Measurements from ENCODE around the gene MRGPRG.

Gene MRGPRG

GRCh38 chr11:3184732-3185347 lies 33.8 kb downstream of the MRGPRG start:
- H3K4me1 ChIP-seq (ENCODE audit: control insufficient read depth, insufficient read depth, low read length, poor library complexity, severe bottlenecking): no peaks in the 10 kb centered on the region
- H3K27me3 ChIP-seq (replicated peaks; ENCODE audit: control insufficient read depth, insufficient read depth, low read length, poor library complexity, severe bottlenecking): no peaks in the 10 kb centered on the region
- no peaks in the 10 kb centered on the region for H3K36me3 ChIP-seq (ENCODE audit: control insufficient read depth, insufficient read depth, low read length)
- H3K9me3 ChIP-seq (ENCODE audit: control insufficient read depth, low read length): no peaks in the 10 kb centered on the region
- no peak overlapping the region for H3K4me3 ChIP-seq (ENCODE audit: insufficient read depth, low read depth, low read length, poor library complexity, severe bottlenecking)
- no peak for DNase-seq
- no peak overlapping the region for H3K27ac ChIP-seq (ENCODE audit: insufficient read depth, low read length, poor library complexity, severe bottlenecking)

- Histone ChIP-seq H3K27me3 (replicated peaks; ENCODE audit: control insufficient read depth, insufficient read depth, low read length, poor library complexity, severe bottlenecking) (no peaks in the 10 kb centered on the region), H3K4me1 (ENCODE audit: control insufficient read depth, insufficient read depth, low read length, poor library complexity, severe bottlenecking) (no peaks in the 10 kb centered on the region), H3K36me3 (ENCODE audit: control insufficient read depth, insufficient read depth, low read length) (no peaks in the 10 kb centered on the region), H3K9me3 (ENCODE audit: control insufficient read depth, low read length) (no peaks in the 10 kb centered on the region), H3K4me3 (ENCODE audit: insufficient read depth, low read depth, low read length, poor library complexity, severe bottlenecking) (no peak overlapping the region), H3K27ac (ENCODE audit: insufficient read depth, low read length, poor library complexity, severe bottlenecking) (no peak overlapping the region)
- no peak for DNase-seq
Measured at GRCh38 chr11:3183523-3183922, 35.1 kb downstream of the MRGPRG start.

GRCh38 chr11:3182462-3182852 lies 36.2 kb downstream of the MRGPRG start:
- Histone ChIP-seq H3K4me1 (ENCODE audit: control insufficient read depth, insufficient read depth, low read length, poor library complexity, severe bottlenecking) (no peaks in the 10 kb centered on the region), H3K9me3 (ENCODE audit: control insufficient read depth, low read length) (no peaks in the 10 kb centered on the region), H3K36me3 (ENCODE audit: control insufficient read depth, insufficient read depth, low read length) (no peaks in the 10 kb centered on the region), H3K4me3 (ENCODE audit: insufficient read depth, low read depth, low read length, poor library complexity, severe bottlenecking) (no peak overlapping the region), H3K27me3 (replicated peaks; ENCODE audit: control insufficient read depth, insufficient read depth, low read length, poor library complexity, severe bottlenecking) (no peaks in the 10 kb centered on the region), H3K27ac (ENCODE audit: insufficient read depth, low read length, poor library complexity, severe bottlenecking) (no peak overlapping the region)
- no peak for DNase-seq

GRCh38 chr11:3181725-3182461 lies 36.7 kb downstream of the MRGPRG start:
- H3K27ac ChIP-seq (ENCODE audit: insufficient read depth, low read length, poor library complexity, severe bottlenecking): no peak overlapping the region
- no peaks in the 10 kb centered on the region for H3K4me1 ChIP-seq (ENCODE audit: control insufficient read depth, insufficient read depth, low read length, poor library complexity, severe bottlenecking)
- no peaks in the 10 kb centered on the region for H3K36me3 ChIP-seq (ENCODE audit: control insufficient read depth, insufficient read depth, low read length)
- H3K9me3 ChIP-seq (ENCODE audit: control insufficient read depth, low read length): no peaks in the 10 kb centered on the region
- no peak for DNase-seq
- H3K27me3 ChIP-seq (replicated peaks; ENCODE audit: control insufficient read depth, insufficient read depth, low read length, poor library complexity, severe bottlenecking): no peaks in the 10 kb centered on the region
- H3K4me3 ChIP-seq (ENCODE audit: insufficient read depth, low read depth, low read length, poor library complexity, severe bottlenecking): no peak overlapping the region

GRCh38 chr11:3180869-3181268 lies 37.7 kb downstream of the MRGPRG start:
- Histone ChIP-seq H3K36me3 (ENCODE audit: control insufficient read depth, insufficient read depth, low read length) (no peaks in the 10 kb centered on the region), H3K27me3 (replicated peaks; ENCODE audit: control insufficient read depth, insufficient read depth, low read length, poor library complexity, severe bottlenecking) (no peaks in the 10 kb centered on the region), H3K4me1 (ENCODE audit: control insufficient read depth, insufficient read depth, low read length, poor library complexity, severe bottlenecking) (no peaks in the 10 kb centered on the region), H3K27ac (ENCODE audit: insufficient read depth, low read length, poor library complexity, severe bottlenecking) (no peak overlapping the region), H3K9me3 (ENCODE audit: control insufficient read depth, low read length) (peaks cover 4% of the 10 kb centered on the region), H3K4me3 (ENCODE audit: insufficient read depth, low read depth, low read length, poor library complexity, severe bottlenecking) (no peak overlapping the region)
- no peak for DNase-seq

- DNase-seq: no peak
- H3K4me1 ChIP-seq (ENCODE audit: control insufficient read depth, insufficient read depth, low read length, poor library complexity, severe bottlenecking): no peaks in the 10 kb centered on the region
Measured at GRCh38 chr11:3178349-3178748, 40.3 kb downstream of the MRGPRG start.

GRCh38 chr11:3177931-3178330 lies 40.7 kb downstream of the MRGPRG start:
- no peaks in the 10 kb centered on the region for H3K36me3 ChIP-seq (ENCODE audit: control insufficient read depth, insufficient read depth, low read length)
- H3K9me3 ChIP-seq (ENCODE audit: control insufficient read depth, low read length): peaks cover 4% of the 10 kb centered on the region
- no peak for DNase-seq
- H3K27me3 ChIP-seq (replicated peaks; ENCODE audit: control insufficient read depth, insufficient read depth, low read length, poor library complexity, severe bottlenecking): no peaks in the 10 kb centered on the region
- no peaks in the 10 kb centered on the region for H3K4me1 ChIP-seq (ENCODE audit: control insufficient read depth, insufficient read depth, low read length, poor library complexity, severe bottlenecking)
- no peak overlapping the region for H3K27ac ChIP-seq (ENCODE audit: insufficient read depth, low read length, poor library complexity, severe bottlenecking)
- no peak overlapping the region for H3K4me3 ChIP-seq (ENCODE audit: insufficient read depth, low read depth, low read length, poor library complexity, severe bottlenecking)

More at GRCh38 chr11:3178349-3178748, 40.3 kb downstream of the MRGPRG start:
- Histone ChIP-seq H3K9me3 (ENCODE audit: control insufficient read depth, low read length) (peaks cover 4% of the 10 kb centered on the region), H3K27ac (ENCODE audit: insufficient read depth, low read length, poor library complexity, severe bottlenecking) (no peak overlapping the region), H3K36me3 (ENCODE audit: control insufficient read depth, insufficient read depth, low read length) (no peaks in the 10 kb centered on the region), H3K4me3 (ENCODE audit: insufficient read depth, low read depth, low read length, poor library complexity, severe bottlenecking) (no peak overlapping the region), H3K27me3 (replicated peaks; ENCODE audit: control insufficient read depth, insufficient read depth, low read length, poor library complexity, severe bottlenecking) (no peaks in the 10 kb centered on the region)

GRCh38 chr11:3176487-3176886 lies 42.1 kb downstream of the MRGPRG start:
- Histone ChIP-seq H3K36me3 (ENCODE audit: control insufficient read depth, insufficient read depth, low read length) (no peaks in the 10 kb centered on the region), H3K4me3 (ENCODE audit: insufficient read depth, low read depth, low read length, poor library complexity, severe bottlenecking) (no peak overlapping the region), H3K27ac (ENCODE audit: insufficient read depth, low read length, poor library complexity, severe bottlenecking) (no peak overlapping the region), H3K27me3 (replicated peaks; ENCODE audit: control insufficient read depth, insufficient read depth, low read length, poor library complexity, severe bottlenecking) (no peaks in the 10 kb centered on the region), H3K9me3 (ENCODE audit: control insufficient read depth, low read length) (peaks cover 4% of the 10 kb centered on the region), H3K4me1 (ENCODE audit: control insufficient read depth, insufficient read depth, low read length, poor library complexity, severe bottlenecking) (no peaks in the 10 kb centered on the region)
- DNase-seq: no peak

GRCh38 chr11:3175194-3175593 lies 43.4 kb downstream of the MRGPRG start:
- no peaks in the 10 kb centered on the region for H3K4me1 ChIP-seq (ENCODE audit: control insufficient read depth, insufficient read depth, low read length, poor library complexity, severe bottlenecking)
- peaks cover 4% of the 10 kb centered on the region for H3K9me3 ChIP-seq (ENCODE audit: control insufficient read depth, low read length)
- DNase-seq: no peak
- H3K27me3 ChIP-seq (replicated peaks; ENCODE audit: control insufficient read depth, insufficient read depth, low read length, poor library complexity, severe bottlenecking): no peaks in the 10 kb centered on the region
- H3K27ac ChIP-seq (ENCODE audit: insufficient read depth, low read length, poor library complexity, severe bottlenecking): no peak overlapping the region
- no peaks in the 10 kb centered on the region for H3K36me3 ChIP-seq (ENCODE audit: control insufficient read depth, insufficient read depth, low read length)
- no peak overlapping the region for H3K4me3 ChIP-seq (ENCODE audit: insufficient read depth, low read depth, low read length, poor library complexity, severe bottlenecking)

- no peaks in the 10 kb centered on the region for H3K27me3 ChIP-seq (replicated peaks; ENCODE audit: control insufficient read depth, insufficient read depth, low read length, poor library complexity, severe bottlenecking)
- H3K36me3 ChIP-seq (ENCODE audit: control insufficient read depth, insufficient read depth, low read length): no peaks in the 10 kb centered on the region
- H3K9me3 ChIP-seq (ENCODE audit: control insufficient read depth, low read length): peaks cover 4% of the 10 kb centered on the region
- DNase-seq: no peak
- H3K4me3 ChIP-seq (ENCODE audit: insufficient read depth, low read depth, low read length, poor library complexity, severe bottlenecking): no peak overlapping the region
- H3K27ac ChIP-seq (ENCODE audit: insufficient read depth, low read length, poor library complexity, severe bottlenecking): no peak overlapping the region
- H3K4me1 ChIP-seq (ENCODE audit: control insufficient read depth, insufficient read depth, low read length, poor library complexity, severe bottlenecking): no peaks in the 10 kb centered on the region
Measured at GRCh38 chr11:3174387-3174786, 44.2 kb downstream of the MRGPRG start.
